Activated T-cell treated with anti-CD3 and anti-CD28 coated beads, Interleukin-2, amount 50 U/mL, for 4 hours (primary cell): ENCODE results near the gene TRPM2. TPM values are rescaled to one million over a fixed set of nuclear protein-coding genes. Genes with fewer than 3 reads are reported as not detected.

Experiments
- ATAC-seq, 2 donors: fragments of 200-7000 bp; cut with Tn5 transposase; one replicate each; pipeline ENCODE4 v1.10.0; 2021
- DNase-seq: peaks from one replicate; pipeline ENCODE4 v3.0.0-alpha.2; 2020
- H3K27me3 Mint-ChIP-seq: one replicate; pipeline ENCODE4 v1.8.0; 2021; ENCODE audit warnings: low read depth, mixed read lengths
- H3K36me3 Mint-ChIP-seq: one replicate; pipeline ENCODE4 v1.8.0; 2022; ENCODE audit warnings: mixed read lengths; ENCODE audit not compliant: insufficient read depth
- H3K4me1 Mint-ChIP-seq: one replicate; pipeline ENCODE4 v1.8.0; 2021; ENCODE audit warnings: low read depth, mixed read lengths
- H3K4me3 Mint-ChIP-seq: one replicate; pipeline ENCODE4 v1.8.0; 2021; ENCODE audit warnings: mild to moderate bottlenecking, moderate library complexity, mixed read lengths
- H3K9me3 Mint-ChIP-seq: one replicate; pipeline ENCODE4 v1.8.0; 2021; ENCODE audit warnings: mixed read lengths
- total RNA-seq, 3 donors: library from RNA; stranded (reverse); gene quantifications; one replicate each; pipeline ENCODE4 v1.2.1, GENCODE V29; 2021

Gene TRPM2
- total RNA-seq, 3 donors from 2014 or later = 0.95 to 21.6 (median 2.5) TPM

DNA sequence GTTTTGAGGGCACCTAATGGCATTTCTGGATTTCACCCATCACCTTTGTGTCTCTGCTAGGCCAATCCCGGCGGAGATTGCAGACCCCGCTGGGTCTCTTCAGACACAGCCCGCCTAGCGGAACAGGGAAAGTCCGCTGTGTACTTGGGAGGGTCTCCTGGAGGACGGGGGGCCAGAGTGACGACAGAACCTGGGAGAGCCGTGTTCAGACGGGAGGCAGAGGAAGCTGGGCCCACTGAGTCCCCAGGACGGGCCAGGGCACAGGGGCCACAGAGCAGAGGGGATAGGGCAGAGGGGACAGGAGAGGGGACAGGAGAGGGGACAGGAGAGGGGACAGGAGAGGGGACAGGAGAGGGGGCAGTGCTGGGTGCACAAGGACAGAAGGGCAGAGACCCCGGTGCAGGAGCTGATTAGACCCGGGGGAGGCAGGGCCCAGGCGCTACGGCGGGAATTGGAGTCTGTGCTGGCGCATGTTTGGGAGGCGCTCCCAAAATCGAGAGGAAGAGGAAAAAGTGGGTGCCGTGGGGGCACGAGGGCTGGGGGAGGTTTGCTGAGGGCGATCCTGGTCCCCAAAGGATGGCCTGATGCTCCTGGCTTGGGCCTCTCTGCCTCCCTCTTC, 12.7 kb downstream of the TRPM2 start:
- Mint-ChIP-seq H3K4me1 (no peaks in the 10 kb centered on the region), H3K36me3 (no peaks in the 10 kb centered on the region), H3K9me3 (peaks cover 9% of the 10 kb centered on the region), H3K4me3 (no peak overlapping the region), H3K27me3 (peaks cover 1% of the 10 kb centered on the region)
- ATAC-seq = no peak
- no peak for DNase-seq

DNA sequence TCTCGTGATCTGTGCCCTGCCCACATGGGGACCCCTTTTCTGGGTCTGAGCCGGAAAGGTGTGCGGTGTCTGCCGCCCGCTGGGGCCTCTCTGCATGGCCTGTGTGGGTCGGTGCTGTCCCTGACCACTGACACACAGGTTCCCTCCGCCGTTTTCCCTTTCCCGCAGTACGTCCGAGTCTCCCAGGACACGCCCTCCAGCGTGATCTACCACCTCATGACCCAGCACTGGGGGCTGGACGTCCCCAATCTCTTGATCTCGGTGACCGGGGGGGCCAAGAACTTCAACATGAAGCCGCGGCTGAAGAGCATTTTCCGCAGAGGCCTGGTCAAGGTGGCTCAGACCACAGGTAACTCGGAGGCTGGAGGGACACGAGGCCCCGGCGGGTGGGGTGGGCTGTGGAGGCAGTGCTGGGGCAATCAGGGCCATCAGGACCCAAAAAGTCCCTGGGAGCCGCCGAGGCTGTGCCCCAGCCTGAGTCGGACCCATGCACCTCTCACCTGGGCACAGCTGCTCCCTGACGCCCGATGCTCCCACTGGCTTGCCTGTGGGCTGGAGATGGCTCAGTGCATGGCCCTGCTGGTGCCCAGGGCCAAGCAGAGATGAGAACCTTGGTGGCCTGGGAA, 13.3 kb downstream of the TRPM2 start:
- Mint-ChIP-seq H3K4me3 (no peak overlapping the region), H3K36me3 (no peaks in the 10 kb centered on the region), H3K27me3 (peaks cover 1% of the 10 kb centered on the region), H3K4me1 (no peaks in the 10 kb centered on the region), H3K9me3 (peaks cover 9% of the 10 kb centered on the region)
- no peak for ATAC-seq
- no peak for DNase-seq

DNA sequence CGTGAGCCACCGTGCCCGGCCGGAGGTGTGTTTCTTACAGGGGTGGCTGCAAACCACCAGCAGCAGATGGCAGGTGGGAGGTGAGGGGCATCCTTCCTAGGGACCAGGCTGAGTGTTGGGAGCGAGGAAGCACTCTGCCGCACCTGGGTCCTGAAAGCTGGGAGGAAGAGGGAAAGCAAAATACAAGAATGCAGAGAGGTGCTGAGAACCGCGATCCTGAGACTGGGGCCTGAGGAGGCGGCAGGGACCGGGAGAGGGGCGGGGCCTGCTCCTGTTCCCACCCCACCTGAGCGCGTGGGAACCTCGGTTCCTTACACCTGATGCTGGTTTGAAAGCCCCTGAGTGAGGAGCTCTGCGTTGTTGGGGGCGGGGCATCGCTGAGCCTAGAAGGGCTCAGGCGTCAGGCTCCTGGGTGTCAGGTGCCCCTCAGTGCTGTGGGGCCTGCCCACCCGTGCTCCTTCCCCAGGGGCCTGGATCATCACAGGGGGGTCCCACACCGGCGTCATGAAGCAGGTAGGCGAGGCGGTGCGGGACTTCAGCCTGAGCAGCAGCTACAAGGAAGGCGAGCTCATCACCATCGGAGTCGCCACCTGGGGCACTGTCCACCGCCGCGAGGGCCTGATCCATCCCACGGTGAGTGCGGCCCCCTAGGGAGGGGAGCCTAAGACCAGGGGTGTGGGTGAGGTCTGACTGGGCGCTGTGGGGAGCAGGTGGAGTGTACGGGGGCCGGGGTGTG, 15.5 kb downstream of the TRPM2 start:
- Mint-ChIP-seq H3K9me3 (no peaks in the 10 kb centered on the region), H3K4me1 (peaks cover 4% of the 10 kb centered on the region), H3K4me3 (no peak overlapping the region), H3K36me3 (peaks cover 3% of the 10 kb centered on the region), H3K27me3 (peaks cover 3% of the 10 kb centered on the region)
- ATAC-seq (no peak), DNase-seq (no peak)

DNA sequence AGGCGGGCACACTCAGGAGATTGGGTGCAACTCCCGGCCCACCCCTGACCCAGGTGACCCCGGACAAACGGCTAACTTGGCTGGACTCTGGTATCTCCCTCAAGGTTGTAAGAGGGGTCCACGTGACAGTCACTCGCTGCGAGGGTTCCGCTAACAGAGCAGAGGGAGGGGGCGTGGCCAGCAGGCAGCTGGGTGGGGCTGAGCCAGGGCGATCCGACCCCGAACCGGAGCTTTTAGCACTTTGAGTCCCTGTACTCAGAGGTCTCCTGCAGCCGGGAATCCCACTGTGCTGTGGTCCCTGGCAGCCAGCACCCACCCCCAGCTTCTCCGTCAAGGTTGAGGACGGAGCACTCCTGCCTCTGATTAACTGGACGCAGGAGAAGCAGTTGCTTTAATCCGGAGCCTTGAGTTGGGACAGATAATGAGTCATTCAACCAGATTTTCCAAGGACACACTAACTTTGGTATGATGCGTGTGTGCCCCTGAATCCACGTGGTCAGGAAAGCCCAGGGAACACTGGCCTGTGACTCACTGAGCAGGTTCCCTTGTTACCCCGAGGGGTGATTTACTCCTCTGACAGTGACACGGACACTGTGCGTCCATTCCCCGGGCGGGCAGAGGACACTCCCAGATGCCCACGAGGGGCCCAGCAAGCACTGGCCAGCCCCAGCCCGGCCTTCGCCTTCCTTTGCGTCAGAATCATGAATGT, 16.8 kb downstream of the TRPM2 start:
- no peak overlapping the region for H3K4me3 Mint-ChIP-seq
- H3K27me3 Mint-ChIP-seq = peaks cover 3% of the 10 kb centered on the region
- ATAC-seq (no peak), DNase-seq (no peak)
- H3K9me3 Mint-ChIP-seq = no peaks in the 10 kb centered on the region
- peaks cover 13% of the 10 kb centered on the region for H3K4me1 Mint-ChIP-seq
- peaks cover 3% of the 10 kb centered on the region for H3K36me3 Mint-ChIP-seq

DNA sequence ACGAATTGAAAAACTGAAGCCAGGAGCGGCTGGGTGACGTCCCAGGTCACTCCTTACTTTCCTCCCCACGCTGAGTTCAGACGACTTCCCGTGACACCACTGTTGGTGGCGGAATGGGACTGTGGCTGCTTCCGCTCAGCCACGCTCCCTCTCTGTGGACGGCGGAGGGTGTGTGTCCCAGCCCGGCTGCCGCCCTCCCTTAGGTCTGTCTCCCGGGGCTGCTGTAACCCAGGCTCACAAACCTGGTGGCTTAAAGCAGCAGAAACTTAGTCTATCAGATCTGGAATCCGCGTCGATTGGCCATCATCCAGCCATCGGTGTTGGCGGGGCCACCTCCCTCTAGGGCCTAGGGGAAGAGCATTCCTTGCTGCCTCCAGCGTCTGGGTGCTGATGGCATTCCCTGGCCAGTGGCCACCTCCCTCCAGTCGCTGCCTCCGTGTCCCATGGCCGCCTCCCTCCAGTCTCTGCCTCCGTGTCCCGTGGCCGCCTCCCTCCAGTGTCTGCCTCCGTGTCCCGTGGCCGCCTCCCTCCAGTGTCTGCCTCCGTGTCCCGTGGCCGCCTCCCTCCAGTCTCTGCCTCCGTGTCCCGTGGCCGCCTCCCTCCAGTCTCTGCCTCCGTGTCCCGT, 17.5 kb downstream of the TRPM2 start:
- Mint-ChIP-seq H3K4me3 (no peak overlapping the region), H3K4me1 (peaks cover 20% of the 10 kb centered on the region), H3K9me3 (no peaks in the 10 kb centered on the region), H3K27me3 (peaks cover 3% of the 10 kb centered on the region), H3K36me3 (peaks cover 3% of the 10 kb centered on the region)
- ATAC-seq (no peak), DNase-seq (no peak)

DNA sequence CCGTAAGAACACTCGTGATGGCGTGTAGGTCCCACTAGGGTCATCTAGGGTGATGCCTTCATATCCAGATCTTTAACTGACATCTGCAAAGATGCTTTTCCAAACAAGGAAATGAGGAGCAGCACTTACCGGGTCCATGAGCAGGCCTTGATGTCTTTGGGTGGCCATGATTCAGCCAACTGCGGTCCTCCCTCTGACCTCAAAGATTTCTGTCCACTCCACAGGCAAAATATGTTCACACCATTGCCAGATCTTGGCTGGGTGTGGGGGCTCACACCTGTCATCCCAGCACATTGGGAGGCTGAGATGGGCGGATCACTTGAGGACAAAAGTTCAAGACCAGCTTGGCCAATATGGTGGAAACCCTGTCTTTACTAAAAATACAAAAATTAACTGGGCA, 18.2 kb downstream of the TRPM2 start:
- Mint-ChIP-seq H3K27me3 (peaks cover 3% of the 10 kb centered on the region), H3K36me3 (peaks cover 3% of the 10 kb centered on the region), H3K9me3 (no peaks in the 10 kb centered on the region), H3K4me3 (no peak overlapping the region), H3K4me1 (peaks cover 22% of the 10 kb centered on the region)
- no peak for ATAC-seq
- DNase-seq = no peak

DNA sequence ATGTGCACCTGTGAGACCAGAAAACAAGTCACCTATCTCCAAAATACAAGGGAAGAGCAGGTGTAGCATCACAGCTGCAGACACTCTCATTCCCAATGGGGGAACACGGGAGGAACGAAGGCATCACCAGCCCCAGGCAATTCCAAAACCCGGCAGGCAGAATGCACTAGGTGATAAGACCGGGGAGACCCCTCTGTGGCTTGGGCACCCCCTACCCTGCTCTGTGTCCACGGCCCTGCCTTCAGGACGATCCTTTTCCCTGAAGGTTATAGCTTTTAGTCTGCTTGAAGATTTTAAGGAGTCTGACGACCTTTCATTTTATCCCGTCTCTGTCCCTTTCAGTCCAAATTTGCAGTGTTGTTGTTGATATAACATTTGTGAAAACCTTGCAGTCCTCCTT, 19.2 kb downstream of the TRPM2 start:
- no peaks in the 10 kb centered on the region for H3K9me3 Mint-ChIP-seq
- peaks cover 22% of the 10 kb centered on the region for H3K4me1 Mint-ChIP-seq
- ATAC-seq (no peak), DNase-seq (no peak)
- peaks cover 3% of the 10 kb centered on the region for H3K36me3 Mint-ChIP-seq
- H3K27me3 Mint-ChIP-seq = peaks cover 3% of the 10 kb centered on the region
- H3K4me3 Mint-ChIP-seq = no peak overlapping the region

DNA sequence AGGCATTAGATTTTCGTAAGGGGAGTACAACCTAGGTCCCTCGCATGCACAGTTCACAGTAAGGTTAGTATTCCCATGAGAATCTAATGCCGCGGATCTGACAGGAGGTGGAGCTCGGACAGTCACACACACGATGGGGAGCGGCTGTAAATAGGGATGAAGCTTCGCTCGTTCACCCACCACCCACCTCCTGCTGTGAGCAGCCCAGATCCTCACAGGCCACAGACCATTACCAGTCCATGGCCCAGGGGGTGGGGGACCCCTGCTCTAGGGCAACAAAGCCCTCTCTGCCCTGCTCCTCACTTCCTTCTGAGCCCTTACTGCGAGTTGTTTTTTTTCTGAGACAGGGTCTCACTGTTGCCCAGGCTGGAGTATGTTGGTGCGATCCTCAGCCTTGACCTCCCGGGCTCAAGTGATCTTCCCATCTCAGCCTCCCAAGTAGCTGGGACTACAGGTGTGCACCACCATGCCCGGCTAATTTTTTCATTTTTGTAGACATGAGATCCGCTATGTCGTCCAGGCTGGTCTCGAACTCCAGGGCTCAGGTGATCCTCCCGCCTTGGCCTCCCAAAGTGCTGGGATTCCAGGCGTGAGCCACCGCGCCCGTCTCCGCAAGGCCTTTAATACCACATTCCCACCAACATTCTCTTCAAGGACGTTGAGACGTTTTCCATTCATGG, 21.3 kb downstream of the TRPM2 start:
- no peaks in the 10 kb centered on the region for H3K9me3 Mint-ChIP-seq
- H3K4me3 Mint-ChIP-seq = no peak overlapping the region
- peaks cover 3% of the 10 kb centered on the region for H3K27me3 Mint-ChIP-seq
- ATAC-seq (no peak), DNase-seq (no peak)
- H3K36me3 Mint-ChIP-seq = peaks cover 3% of the 10 kb centered on the region
- peaks cover 22% of the 10 kb centered on the region for H3K4me1 Mint-ChIP-seq

DNA sequence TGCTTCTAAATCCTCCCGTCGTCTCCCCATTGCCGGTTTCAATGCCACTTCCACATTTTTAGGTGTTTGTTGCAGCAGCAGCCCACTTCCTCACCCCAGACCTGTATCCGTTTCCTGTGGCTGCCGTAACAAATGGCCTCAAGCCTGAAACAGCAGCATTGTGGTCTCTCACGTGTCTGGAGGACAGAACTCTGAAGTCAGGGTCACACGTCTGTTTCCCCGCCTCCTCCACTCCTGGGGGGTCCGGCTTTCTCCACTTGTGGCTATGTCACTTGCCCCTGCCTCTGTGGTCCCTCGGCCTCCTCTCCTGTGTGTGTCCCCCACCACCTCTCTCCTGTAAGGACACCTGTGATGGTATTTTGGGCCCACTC, 21.8 kb downstream of the TRPM2 start:
- peaks cover 3% of the 10 kb centered on the region for H3K27me3 Mint-ChIP-seq
- H3K36me3 Mint-ChIP-seq = peaks cover 3% of the 10 kb centered on the region
- no peak overlapping the region for H3K4me3 Mint-ChIP-seq
- H3K4me1 Mint-ChIP-seq = peaks cover 22% of the 10 kb centered on the region
- H3K9me3 Mint-ChIP-seq = no peaks in the 10 kb centered on the region
- DNase-seq (no peak), ATAC-seq (no peak)

DNA sequence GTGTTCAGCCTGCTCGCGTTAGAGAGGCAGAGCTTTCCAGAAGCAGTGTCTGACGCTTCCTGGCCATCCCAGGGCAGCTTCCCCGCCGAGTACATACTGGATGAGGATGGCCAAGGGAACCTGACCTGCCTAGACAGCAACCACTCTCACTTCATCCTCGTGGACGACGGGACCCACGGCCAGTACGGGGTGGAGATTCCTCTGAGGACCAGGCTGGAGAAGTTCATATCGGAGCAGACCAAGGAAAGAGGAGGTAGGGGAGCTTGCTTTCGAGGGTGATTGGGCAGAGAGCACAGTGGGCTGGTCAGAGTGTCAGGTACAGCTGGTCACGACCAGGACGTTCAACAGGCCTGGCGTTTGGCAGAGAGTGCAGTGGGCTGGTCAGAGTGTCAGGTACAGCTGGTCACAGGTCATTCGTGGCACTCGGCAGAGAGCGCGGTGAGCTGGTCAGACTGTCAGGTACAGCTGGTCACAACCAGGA, 22.4 kb downstream of the TRPM2 start:
- Mint-ChIP-seq H3K27me3 (peaks cover 1% of the 10 kb centered on the region), H3K36me3 (peaks cover 3% of the 10 kb centered on the region), H3K9me3 (no peaks in the 10 kb centered on the region), H3K4me3 (no peak overlapping the region), H3K4me1 (peaks cover 22% of the 10 kb centered on the region)
- ATAC-seq = no peak
- no peak for DNase-seq

DNA sequence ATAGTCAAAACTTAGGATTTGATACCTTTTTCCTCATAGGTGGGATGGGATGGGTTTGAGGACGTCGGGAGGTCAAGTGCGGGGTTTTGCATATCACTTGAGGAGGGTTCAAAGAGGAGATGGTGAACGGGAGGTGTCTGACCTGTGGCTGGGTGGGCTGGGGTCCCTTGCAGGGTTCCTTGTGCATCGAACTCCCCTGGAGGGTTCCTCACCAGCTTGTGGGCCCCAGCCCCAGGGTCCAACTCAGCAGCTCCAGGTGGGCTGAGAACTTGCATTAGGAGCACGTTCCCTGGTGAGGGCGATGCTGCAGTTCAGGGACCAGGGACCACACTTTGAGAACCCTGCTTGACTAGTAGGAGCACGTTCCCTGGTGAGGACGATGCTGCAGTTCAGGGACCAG, 23.2 kb downstream of the TRPM2 start:
- peaks cover 1% of the 10 kb centered on the region for H3K27me3 Mint-ChIP-seq
- H3K4me1 Mint-ChIP-seq = peaks cover 22% of the 10 kb centered on the region
- no peak overlapping the region for H3K4me3 Mint-ChIP-seq
- H3K9me3 Mint-ChIP-seq = no peaks in the 10 kb centered on the region
- ATAC-seq (no peak), DNase-seq (no peak)
- H3K36me3 Mint-ChIP-seq = peaks cover 3% of the 10 kb centered on the region

DNA sequence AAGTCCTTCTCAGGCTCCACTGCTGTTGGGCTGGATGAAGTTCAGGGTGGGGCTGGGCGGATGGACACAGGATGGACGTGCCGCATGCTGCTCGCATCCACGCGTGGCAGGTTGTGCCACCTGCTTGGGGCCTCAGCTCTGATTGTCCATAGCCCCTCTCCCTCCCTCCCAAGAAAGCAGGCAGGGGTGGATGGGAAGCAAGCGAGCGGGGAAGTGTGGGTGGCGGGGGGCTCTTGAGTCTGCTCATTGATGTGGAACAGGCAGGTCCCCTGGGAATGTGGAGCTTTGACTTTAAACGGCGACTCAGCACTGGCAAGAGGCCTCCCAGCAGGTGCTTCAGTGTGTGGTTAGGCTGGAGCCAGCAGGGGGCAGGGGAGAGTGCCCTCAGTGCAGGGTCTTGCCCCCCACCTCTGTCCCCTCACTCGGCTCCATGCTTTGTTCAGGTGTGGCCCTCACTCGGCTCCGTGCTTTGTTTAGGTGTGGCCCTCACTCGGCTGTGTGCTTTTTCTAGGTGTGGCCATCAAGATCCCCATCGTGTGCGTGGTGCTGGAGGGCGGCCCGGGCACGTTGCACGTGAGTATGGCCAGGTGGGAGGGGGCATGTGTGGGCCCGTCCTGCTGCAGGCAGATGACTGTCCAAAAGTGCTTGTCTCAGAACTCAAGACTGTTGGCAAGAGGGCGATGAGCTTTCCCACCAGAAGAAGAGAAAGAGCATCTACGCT, 23.9 kb downstream of the TRPM2 start:
- Mint-ChIP-seq H3K9me3 (no peaks in the 10 kb centered on the region), H3K27me3 (no peaks in the 10 kb centered on the region), H3K4me1 (peaks cover 22% of the 10 kb centered on the region), H3K4me3 (no peak overlapping the region), H3K36me3 (peaks cover 4% of the 10 kb centered on the region)
- ATAC-seq = no peak
- no peak for DNase-seq

DNA sequence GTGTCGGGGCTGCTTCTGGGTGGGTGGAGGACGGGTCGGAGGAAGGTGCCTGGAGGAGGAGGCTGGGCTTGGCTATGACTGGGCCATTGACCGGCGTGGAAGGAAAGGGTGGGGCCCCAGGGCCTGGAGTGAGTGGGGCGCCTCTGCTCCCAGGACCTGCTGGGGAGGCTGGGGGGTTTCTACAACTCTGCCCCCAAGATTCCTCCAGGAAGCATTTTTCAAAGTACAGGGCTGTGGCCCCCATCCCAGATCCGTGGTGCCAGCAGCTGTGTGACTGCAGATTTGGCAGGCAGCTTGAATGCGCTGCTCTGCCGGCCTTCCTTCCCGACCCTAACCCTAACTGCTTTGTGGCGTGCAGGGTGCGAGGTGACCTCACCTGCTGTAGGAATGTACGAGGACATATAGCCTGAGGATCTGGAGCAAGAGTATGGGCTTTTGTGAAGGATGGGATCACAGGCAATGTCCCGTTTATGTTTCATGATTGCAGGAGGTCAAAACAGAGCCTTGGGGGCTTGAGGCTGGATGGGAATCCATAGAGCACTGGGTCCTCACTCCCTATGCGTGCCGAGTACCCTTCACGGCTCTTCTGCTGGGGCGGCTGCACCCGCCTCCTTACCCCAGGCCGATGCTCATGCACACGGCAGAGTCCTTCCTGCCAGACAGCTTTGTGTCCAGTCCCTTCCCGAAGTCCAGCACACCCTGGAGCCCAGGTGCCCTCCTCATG, 24.7 kb downstream of the TRPM2 start:
- H3K9me3 Mint-ChIP-seq = no peaks in the 10 kb centered on the region
- no peak overlapping the region for H3K4me3 Mint-ChIP-seq
- peaks cover 4% of the 10 kb centered on the region for H3K36me3 Mint-ChIP-seq
- peaks cover 22% of the 10 kb centered on the region for H3K4me1 Mint-ChIP-seq
- no peaks in the 10 kb centered on the region for H3K27me3 Mint-ChIP-seq
- DNase-seq (no peak), ATAC-seq (no peak)
